Stimulated activated CD8-positive, alpha-beta memory T cell treated with anti-CD3 and anti-CD28 coated beads, Interleukin-15, amount 100 ng/mL, for 4 hours (primary cell): ENCODE data around the gene CNTN2.

ENCODE experiments used
- DNase-seq, 2 donors: peaks; one replicate each; pipeline ENCODE4 v3.0.0-alpha.2; 2020; ENCODE audit warnings: low read depth in 2 of 2

The CNTN2 gene

DNA sequence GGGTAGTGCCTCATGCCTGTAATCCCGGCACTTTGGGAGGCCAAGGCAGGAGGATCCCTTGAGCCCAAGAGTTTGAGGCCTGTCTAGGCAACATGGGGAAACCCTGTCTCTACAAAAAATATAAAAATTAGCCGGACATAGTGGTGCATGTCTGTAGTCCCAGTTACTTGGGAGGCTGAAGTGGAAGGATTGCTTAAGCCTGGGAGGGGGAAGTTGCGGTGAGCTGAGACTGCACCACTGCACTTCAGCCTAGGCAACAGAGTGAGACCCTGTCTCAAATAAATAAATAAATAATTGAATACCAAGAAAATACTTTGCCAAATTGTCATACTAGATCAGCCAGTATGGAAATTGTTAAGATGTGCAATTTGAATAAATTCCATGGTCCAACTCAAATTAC is 84.6 kb downstream of the CNTN2 start:
- no peak for DNase-seq
